CD4-positive, alpha-beta T cell treated with Interleukin-21 for 1 hour (primary cell): ENCODE results near the gene HSPB2.
"Not testable (repeated sequence)": the region's sequence is repeated elsewhere in the genome, so short reads cannot be mapped to it uniquely, and the experiment has no call there.

Source experiments
- DNase-seq: peaks from one replicate; pipeline ENCODE4 v3.0.0-alpha.2; 2020

The HSPB2 gene, protein sequence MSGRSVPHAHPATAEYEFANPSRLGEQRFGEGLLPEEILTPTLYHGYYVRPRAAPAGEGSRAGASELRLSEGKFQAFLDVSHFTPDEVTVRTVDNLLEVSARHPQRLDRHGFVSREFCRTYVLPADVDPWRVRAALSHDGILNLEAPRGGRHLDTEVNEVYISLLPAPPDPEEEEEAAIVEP

DNA sequence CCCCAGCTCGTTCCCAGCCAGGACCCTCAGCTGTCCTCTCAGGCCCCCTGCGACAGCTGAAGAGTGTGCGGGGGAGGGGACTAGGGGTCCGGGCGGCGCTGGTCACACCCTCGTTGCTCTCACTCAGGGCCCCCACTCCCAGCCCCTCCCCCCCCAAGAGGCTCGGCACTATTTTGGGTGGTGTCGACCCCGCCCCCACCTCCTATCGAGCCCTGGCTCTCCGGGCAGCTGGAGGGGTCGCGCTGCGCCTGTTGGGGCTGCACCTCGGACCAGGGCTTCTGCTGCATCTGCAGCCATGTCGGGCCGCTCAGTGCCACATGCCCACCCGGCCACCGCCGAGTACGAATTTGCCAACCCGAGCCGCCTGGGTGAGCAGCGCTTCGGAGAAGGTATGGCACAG lies at the start of gene HSPB2:
Gene HSPB2, plus strand, starts transcription at position 200 of the 400 bp plus-strand sequence. Its CDS starts 96 bp downstream, at position 296.
- DNase-seq = no peak

- no peak for DNase-seq
Measured at GRCh38 chr11:111870113-111870512, 42.4 kb upstream of the HSPB2 start.

DNA sequence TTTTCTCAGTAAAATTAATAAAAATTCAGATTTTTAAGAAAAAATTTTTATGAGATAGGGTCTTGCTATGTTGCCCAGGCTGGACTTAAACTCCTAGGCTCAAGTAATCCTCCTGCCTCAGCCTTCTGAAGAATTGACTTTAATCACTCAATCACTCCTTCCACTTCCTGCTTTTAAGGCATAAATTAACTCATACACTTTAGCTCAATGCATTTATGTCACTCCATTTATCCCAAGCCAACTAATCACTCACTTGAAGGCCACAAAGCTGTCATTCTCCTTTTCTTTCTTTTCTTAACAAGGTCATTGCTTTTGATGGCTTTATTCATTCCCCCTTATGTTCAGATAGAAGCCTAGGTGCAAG lies 42.0 kb upstream of the HSPB2 start:
- DNase-seq = no peak

GRCh38 chr11:111870886-111871692 lies 41.4 kb upstream of the HSPB2 start, which contains the start of gene ALG9:
ALG9 (minus strand) TSS chr11:111871581; CDS start chr11:111871482, 99 bp downstream.
- DNase-seq = peak; percentile 93

GRCh38 chr11:111871693-111872161 lies 40.8 kb upstream of the HSPB2 start:
- no peak for DNase-seq

- no peak for DNase-seq
Measured at GRCh38 chr11:111878385-111878848, 34.1 kb upstream of the HSPB2 start.

DNA sequence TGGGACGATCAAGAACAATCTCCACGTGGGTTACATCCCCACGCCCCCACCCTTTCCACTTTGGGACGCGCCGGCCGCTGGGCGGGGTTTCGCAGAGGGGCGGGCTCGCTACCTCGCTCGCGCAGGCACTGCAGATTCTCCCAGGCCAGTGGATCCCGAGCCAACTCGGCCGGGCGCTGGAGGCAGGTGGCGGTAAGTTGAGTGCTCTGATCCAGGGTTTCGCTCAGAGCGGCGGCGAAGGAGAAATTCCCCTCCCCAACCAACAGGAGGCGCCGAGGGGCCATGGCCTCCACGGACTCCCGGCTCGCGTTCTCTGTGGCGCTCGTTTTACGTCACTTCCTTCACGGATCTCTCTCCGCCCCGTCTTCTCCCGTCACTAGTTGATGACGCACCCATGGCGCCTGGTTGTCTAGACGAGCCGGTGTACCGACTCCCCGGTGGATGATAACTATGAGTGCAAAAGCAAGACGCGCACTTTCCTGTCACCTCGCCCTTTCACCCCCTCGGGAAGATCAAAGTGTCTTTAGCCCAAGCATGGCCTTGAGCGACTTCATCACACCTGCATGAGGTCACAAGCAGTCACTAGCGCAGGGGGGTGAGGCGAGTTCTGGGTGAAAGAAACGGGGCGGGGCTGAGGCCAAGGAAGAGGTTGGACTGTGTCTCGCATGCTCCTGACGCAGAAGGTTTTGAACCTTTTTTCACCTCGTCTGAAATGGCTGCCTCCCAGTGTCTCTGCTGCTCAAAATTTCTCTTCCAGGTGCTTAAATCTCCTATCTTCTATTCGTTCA lies 33.5 kb upstream of the HSPB2 start, which contains the start of the genes CFAP68 and FDXACB1:
Gene CFAP68, plus strand, starts transcription at position 693 of the 788 bp plus-strand sequence. Its CDS starts 20 bp downstream, at position 713.
Gene FDXACB1, minus strand, starts transcription at position 317 of the 788 bp plus-strand sequence. Its CDS starts 33 bp downstream, at position 284.
- DNase-seq = peak; percentile 96

DNA sequence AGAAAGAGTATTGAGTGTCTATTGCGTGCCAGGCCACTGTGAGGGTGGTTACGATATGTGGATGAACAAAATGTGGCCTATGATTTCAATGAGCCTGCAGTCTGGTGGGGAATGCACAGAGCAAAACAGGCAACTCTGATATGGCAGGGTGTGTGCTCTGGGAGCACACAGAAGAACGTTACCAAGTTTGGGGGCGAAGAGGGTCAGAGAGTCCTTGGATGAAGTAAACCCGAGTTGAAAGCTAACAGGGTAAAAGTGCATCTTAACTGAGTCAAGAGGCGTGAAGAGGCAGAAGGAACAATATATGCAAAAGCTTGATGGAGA lies 32.9 kb upstream of the HSPB2 start:
- DNase-seq = no peak

GRCh38 chr11:111882202-111882601 lies 30.3 kb upstream of the HSPB2 start:
- no peak for DNase-seq

- DNase-seq = not testable (repeated sequence)
Measured at GRCh38 chr11:111885053-111885452, 27.5 kb upstream of the HSPB2 start.

DNA sequence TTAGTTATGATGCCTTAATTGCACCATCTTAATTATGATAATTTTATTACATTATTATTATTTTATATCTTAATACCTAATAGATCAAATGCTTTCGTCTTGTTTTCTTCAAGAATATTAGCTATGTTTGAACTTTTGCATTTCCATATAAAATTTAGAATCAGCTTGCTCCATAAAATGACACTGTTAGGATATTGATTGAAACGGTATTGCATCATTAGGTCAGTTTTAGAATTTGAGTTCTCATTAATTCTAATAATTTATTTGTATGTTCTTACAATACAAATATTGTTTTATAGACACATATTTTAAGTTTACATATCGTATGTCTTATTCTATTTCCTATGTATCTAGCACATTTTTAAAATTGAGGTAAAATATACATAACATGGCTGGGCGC lies 26.5 kb upstream of the HSPB2 start:
- DNase-seq = no peak

DNA sequence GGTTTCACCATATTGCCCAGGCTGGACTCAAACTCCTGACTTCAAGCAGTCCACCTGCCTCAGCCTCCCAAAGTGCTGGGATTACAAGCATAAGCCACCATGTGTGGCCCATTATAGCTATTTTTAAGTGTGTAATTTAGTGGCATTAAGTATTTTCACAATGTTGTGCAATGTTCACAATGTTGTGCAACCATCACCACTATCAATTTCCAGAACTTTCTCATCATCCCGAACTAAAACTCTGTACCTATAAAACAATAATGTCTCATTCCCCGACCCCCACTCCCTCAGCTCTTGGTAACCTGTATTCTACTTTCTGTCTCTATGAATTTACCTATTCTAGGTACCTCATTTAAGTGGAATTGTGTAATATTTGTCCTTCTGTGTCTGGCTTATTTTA lies 25.7 kb upstream of the HSPB2 start:
- DNase-seq = no peak

DNA sequence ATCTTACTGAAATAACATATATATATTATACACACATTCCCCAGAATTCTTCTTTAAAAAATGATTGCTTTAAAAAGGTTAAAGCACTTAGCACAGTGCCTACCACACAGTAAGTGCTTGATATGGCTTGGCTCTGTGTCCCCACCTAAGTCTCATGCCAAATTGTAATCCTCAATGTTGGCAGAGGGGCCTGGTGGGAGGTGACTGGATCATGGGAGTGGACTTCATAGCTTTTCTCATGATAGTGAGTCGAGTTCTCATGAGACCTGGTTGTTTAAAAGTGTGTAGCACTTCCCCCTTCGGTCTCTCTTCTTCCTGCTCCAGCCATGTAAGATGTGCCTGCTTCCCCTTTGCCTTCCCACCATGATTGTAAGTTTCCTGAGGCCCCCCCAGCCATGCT lies 7.1 kb upstream of the HSPB2 start:
- DNase-seq = no peak

DNA sequence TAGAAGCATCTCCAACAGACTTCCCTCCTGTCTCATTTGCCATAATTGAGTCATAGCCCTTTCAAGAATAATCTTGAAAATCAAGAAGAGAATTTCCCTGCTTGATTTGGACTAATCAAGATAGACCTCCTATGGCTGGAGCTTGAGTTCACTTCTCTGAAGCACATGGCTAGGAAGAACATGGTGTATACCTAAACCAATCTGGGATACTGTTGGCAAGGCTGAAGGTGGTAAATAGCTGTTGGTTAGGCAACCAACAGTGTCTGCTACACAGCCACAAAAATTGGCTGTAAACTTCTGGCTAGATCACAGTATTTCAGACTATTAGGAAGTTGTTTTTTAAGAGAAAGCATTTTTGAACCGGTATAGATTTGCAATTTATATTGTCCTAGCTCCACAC lies 5.9 kb upstream of the HSPB2 start:
- DNase-seq = no peak

GRCh38 chr11:111908639-111909305 lies 3.8 kb upstream of the HSPB2 start:
- DNase-seq = no peak

DNA sequence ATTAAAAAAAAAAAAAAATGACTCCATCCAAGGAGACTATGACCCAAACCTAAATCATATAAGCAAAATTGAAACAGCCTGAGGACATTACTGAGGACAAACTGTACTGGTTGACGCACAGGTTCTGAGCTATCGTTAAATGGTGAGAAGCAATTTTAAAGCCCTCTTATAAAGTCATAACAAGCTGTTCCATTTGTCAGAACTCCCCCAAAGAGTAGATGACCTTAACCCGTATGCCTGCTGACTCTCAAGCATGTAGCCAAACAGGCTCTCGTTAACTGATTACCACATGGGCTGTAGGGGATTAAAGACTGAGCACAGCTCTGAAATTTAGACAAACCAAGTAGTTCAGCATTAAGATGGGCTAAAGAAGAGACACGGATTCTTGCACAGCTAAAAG lies 3.2 kb upstream of the HSPB2 start:
- no peak for DNase-seq

DNA sequence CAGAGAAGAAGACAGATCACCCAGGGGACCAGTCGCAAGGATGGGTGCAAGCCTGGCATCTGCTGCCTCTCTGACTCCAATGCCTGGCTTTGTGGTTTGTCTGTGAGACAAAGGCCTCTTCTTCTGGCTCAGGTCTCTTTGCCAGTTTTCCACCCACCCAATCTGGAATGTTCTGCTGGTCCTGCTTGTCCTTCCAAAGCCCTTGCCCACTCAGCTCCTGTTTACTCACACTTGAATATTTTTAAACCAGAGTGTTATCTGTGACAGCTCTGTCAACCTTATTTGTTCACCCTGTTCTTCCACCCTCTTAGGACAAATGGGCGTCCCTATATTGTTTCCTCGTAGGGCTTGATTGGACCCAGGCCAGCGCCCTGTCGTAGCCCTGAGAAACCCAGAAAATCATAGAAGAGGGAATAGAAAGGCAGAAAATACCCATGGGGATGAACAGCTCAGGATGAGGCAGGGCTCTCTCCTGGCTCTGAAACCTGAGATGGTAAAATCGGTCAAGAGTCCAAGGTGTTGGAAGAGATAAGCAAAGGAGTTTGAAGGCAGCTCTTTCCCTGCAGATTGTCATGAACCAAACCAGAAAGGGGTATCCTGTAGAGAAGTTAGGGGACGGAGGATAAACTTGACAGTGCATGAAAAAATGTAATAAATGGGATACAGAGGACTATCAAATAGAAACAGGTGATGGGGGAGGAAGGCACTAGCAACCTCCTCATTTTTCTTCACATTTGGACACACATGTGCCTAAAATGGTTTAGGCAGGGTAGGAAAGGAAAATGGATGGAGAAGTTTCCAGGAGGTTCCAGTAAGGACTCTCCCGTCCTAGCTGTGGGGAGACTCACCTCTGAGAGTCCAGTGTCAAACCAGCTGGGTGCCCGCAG lies 1.6 kb upstream of the HSPB2 start:
- no peak for DNase-seq

GRCh38 chr11:111911563-111912401 lies 752 bp upstream of the HSPB2 start, which contains the start of gene CRYAB:
CRYAB (minus strand) TSS chr11:111911770; CDS start chr11:111911724, 46 bp downstream.
- no peak for DNase-seq

GRCh38 chr11:111913031-111913861 lies 712 bp downstream of the HSPB2 start:
- DNase-seq = no peak

- no peak for DNase-seq
Measured at GRCh38 chr11:111913997-111914396, 1.5 kb downstream of the HSPB2 start.
